ENCODE data around the gene CAMK1D. TPM values are rescaled to one million over a fixed set of nuclear protein-coding genes. Genes with fewer than 3 reads are reported as not detected.

The CAMK1D gene
- total and polyA plus RNA-seq, 2 donors = 11.2 to 14.6 TPM

DNA sequence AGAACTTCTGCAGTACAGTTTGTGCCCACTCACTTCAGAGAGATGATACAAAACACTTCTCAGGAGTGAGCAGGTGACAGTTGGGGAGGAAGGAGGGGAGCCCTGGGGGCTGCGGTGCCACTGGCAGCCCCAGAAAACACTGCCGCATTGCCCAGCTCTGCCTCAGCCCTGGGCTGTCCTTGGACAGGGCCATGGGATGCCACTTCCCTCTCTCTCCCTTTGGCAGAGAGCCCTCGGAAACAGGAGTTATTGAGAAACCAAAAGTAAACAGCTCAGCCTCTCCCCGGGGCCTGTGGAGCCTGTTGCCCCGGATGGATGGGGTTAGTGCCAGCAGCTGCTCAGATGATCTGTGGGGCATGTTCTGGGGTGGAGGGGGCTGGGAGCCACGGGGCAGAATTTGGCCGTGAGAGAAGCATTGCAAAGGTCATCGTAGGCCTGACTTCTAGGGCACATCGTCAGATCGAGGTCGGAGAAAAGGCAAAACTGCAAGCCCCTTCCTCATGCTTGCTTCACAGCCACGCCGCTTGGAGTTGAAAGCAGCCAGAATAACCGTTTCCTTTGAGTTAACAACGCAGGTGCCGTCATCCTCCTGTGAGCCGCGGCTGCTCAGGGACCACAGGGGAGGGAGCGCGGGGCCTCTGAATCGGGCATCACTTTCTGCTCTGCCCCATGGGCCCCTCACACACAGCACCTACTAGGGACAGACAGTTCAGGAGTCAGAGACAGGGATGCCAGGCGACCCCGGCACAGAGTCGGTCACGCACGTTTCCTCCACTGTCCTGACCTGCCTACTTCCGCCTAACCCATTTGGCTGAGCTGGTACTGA is 256.4 kb downstream of the CAMK1D start:
- peak overlapping the region; percentile 95 to 99 for H3K27ac ChIP-seq (ENCODE audit: low read depth in 1 of 2, low read length in 1 of 2)
- peaks cover 0 to 5% of the 10 kb centered on the region in 2 donors for H3K36me3 ChIP-seq (ENCODE audit: control insufficient read depth in 2 of 2, insufficient read depth in 2 of 2, low read length in 1 of 2)
- H3K9me3 ChIP-seq (ENCODE audit: control insufficient read depth in 2 of 2, insufficient read depth in 1 of 2, low read length in 1 of 2) = no peaks in the 10 kb centered on the region
- H3K4me3 ChIP-seq (ENCODE audit: low read length in 2 of 2) = peak overlapping the region; percentile 19 to 39
- DNase-seq (ENCODE audit: low read depth in 6 of 9, low spot score in 9 of 9) = peak; percentile 72 to 94 (median 81)
- peaks cover 70 to 96% of the 10 kb centered on the region in 2 donors for H3K4me1 ChIP-seq (ENCODE audit: control insufficient read depth in 2 of 2, insufficient read depth in 2 of 2, low read length in 2 of 2)
- no peaks in the 10 kb centered on the region for H3K27me3 ChIP-seq (ENCODE audit: control insufficient read depth in 2 of 2, insufficient read depth in 1 of 2, low read length in 1 of 2)
- whole genome bisulfite sequencing = 4% methylated on average over 27 of the region's 27 CpGs

DNA sequence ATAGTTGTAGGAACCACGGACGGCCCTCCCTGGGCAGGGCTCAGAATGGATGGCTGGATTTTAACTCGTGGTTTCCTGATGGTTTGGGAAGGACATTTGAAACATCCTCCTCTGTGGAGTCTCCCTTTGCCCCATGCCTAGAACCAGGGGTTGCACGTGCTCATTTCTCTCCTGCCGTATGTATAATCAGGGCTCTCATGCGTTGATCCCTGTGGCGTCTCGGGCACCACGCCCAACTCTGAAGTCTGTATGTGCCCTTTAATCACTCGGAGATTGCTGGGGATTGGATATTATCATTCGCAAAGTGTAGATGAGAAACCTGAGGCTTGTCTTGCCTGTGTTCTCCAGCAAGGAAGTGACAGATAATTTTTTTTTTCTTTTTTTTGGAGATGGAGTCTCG is 257.1 kb downstream of the CAMK1D start:
- Histone ChIP-seq H3K27ac (ENCODE audit: low read depth in 1 of 2, low read length in 1 of 2) (peak overlapping the region; percentile 95 to 99), H3K4me1 (ENCODE audit: control insufficient read depth in 2 of 2, insufficient read depth in 2 of 2, low read length in 2 of 2) (peaks cover 67 to 96% of the 10 kb centered on the region in 2 donors), H3K36me3 (ENCODE audit: control insufficient read depth in 2 of 2, insufficient read depth in 2 of 2, low read length in 1 of 2) (peaks cover 0 to 5% of the 10 kb centered on the region in 2 donors), H3K9me3 (ENCODE audit: control insufficient read depth in 2 of 2, insufficient read depth in 1 of 2, low read length in 1 of 2) (peaks cover 0 to 5% of the 10 kb centered on the region in 2 donors), H3K4me3 (ENCODE audit: low read length in 2 of 2) (peak overlapping the region in 1 of 2 donors; percentile 19), H3K27me3 (ENCODE audit: control insufficient read depth in 2 of 2, insufficient read depth in 1 of 2, low read length in 1 of 2) (no peaks in the 10 kb centered on the region)
- 31% methylated on average over 12 of the region's 12 CpGs for WGBS
- DNase-seq (ENCODE audit: low read depth in 6 of 9, low spot score in 9 of 9) = no peak

DNA sequence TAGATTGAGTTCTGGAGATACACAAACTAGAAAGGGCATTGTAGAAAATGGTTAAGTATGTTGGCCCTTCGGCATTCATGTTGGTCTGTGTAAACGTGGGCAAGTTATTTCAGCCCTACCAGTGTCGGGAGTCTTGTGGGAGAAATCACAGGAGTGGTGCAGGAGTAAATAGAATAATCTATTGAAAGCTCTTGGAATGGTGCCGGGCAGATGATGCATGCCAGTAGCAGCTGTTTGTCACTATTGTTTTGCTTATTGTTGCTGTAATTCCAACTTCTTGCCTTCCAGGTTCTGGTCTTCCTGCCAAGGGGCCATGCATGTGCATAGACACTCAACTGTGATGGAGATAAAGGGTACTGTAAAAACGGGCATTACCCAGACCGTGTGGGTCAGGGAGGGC is 259.4 kb downstream of the CAMK1D start:
- peak overlapping the region in 1 of 2 donors; percentile 59 for H3K27ac ChIP-seq (ENCODE audit: low read depth in 1 of 2, low read length in 1 of 2)
- 93% methylated on average over 6 of the region's 6 CpGs for WGBS
- H3K27me3 ChIP-seq (ENCODE audit: control insufficient read depth in 2 of 2, insufficient read depth in 1 of 2, low read length in 1 of 2) = no peaks in the 10 kb centered on the region
- no peak for DNase-seq (ENCODE audit: low read depth in 6 of 9, low spot score in 9 of 9)
- H3K4me1 ChIP-seq (ENCODE audit: control insufficient read depth in 2 of 2, insufficient read depth in 2 of 2, low read length in 2 of 2) = peaks cover 51 to 74% of the 10 kb centered on the region in 2 donors
- peaks cover 0 to 5% of the 10 kb centered on the region in 2 donors for H3K36me3 ChIP-seq (ENCODE audit: control insufficient read depth in 2 of 2, insufficient read depth in 2 of 2, low read length in 1 of 2)
- H3K9me3 ChIP-seq (ENCODE audit: control insufficient read depth in 2 of 2, insufficient read depth in 1 of 2, low read length in 1 of 2) = peaks cover 0 to 5% of the 10 kb centered on the region in 2 donors
- H3K4me3 ChIP-seq (ENCODE audit: low read length in 2 of 2) = no peak overlapping the region

DNA sequence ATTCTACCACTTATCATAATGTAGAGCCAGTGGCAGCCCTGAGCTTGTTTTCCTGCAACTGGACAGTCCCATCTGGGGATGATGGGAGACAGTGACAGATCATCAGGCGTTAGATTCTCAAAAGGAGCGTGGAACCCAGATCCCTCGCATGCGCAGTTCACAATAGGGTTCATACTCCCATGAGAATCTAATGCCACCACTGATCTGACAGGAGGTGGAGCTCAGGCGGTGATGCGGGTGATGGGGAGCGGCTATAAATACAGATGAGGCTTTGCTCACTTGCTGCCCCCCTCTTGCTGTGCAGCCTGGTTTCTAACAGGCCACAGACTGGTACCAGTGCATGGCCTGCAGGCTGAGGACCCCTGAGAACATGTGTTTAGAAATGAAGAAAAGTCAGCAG is 260.1 kb downstream of the CAMK1D start:
- 90% methylated on average over 7 of the region's 7 CpGs for WGBS
- no peaks in the 10 kb centered on the region for H3K36me3 ChIP-seq (ENCODE audit: control insufficient read depth in 2 of 2, insufficient read depth in 2 of 2, low read length in 1 of 2)
- no peak for DNase-seq (ENCODE audit: low read depth in 6 of 9, low spot score in 9 of 9)
- H3K9me3 ChIP-seq (ENCODE audit: control insufficient read depth in 2 of 2, insufficient read depth in 1 of 2, low read length in 1 of 2) = peaks cover 0 to 5% of the 10 kb centered on the region in 2 donors
- peak overlapping the region in 1 of 2 donors; percentile 29 for H3K27ac ChIP-seq (ENCODE audit: low read depth in 1 of 2, low read length in 1 of 2)
- H3K27me3 ChIP-seq (ENCODE audit: control insufficient read depth in 2 of 2, insufficient read depth in 1 of 2, low read length in 1 of 2) = no peaks in the 10 kb centered on the region
- no peak overlapping the region for H3K4me3 ChIP-seq (ENCODE audit: low read length in 2 of 2)
- H3K4me1 ChIP-seq (ENCODE audit: control insufficient read depth in 2 of 2, insufficient read depth in 2 of 2, low read length in 2 of 2) = peaks cover 45 to 67% of the 10 kb centered on the region in 2 donors

DNA sequence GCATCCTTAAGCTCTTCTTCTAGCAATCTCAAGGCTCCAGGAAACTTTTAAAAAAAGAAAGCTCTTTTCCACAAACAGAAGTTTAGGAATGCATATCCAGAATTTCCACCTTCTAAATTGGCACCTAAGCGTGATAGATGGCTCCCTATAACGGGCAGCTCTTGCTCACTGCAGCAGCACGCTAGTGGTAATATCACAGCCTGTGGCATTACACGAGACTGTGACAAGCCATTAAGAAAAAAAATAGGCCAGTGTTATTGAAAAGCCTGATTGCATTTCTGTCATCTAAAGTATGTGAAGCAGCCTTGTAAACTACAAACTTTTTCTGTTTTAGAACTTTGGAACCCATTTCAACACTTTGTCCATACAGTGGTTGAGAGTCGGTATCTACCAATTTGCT is 263.8 kb downstream of the CAMK1D start:
- DNase-seq (ENCODE audit: low read depth in 6 of 9, low spot score in 9 of 9) = no peak
- no peak overlapping the region for H3K4me3 ChIP-seq (ENCODE audit: low read length in 2 of 2)
- peaks cover 22 to 36% of the 10 kb centered on the region in 2 donors for H3K4me1 ChIP-seq (ENCODE audit: control insufficient read depth in 2 of 2, insufficient read depth in 2 of 2, low read length in 2 of 2)
- WGBS = 96% methylated on average over 5 of the region's 5 CpGs
- H3K27me3 ChIP-seq (ENCODE audit: control insufficient read depth in 2 of 2, insufficient read depth in 1 of 2, low read length in 1 of 2) = no peaks in the 10 kb centered on the region
- no peaks in the 10 kb centered on the region for H3K36me3 ChIP-seq (ENCODE audit: control insufficient read depth in 2 of 2, insufficient read depth in 2 of 2, low read length in 1 of 2)
- no peak overlapping the region for H3K27ac ChIP-seq (ENCODE audit: low read depth in 1 of 2, low read length in 1 of 2)
- peaks cover 0 to 5% of the 10 kb centered on the region in 2 donors for H3K9me3 ChIP-seq (ENCODE audit: control insufficient read depth in 2 of 2, insufficient read depth in 1 of 2, low read length in 1 of 2)

DNA sequence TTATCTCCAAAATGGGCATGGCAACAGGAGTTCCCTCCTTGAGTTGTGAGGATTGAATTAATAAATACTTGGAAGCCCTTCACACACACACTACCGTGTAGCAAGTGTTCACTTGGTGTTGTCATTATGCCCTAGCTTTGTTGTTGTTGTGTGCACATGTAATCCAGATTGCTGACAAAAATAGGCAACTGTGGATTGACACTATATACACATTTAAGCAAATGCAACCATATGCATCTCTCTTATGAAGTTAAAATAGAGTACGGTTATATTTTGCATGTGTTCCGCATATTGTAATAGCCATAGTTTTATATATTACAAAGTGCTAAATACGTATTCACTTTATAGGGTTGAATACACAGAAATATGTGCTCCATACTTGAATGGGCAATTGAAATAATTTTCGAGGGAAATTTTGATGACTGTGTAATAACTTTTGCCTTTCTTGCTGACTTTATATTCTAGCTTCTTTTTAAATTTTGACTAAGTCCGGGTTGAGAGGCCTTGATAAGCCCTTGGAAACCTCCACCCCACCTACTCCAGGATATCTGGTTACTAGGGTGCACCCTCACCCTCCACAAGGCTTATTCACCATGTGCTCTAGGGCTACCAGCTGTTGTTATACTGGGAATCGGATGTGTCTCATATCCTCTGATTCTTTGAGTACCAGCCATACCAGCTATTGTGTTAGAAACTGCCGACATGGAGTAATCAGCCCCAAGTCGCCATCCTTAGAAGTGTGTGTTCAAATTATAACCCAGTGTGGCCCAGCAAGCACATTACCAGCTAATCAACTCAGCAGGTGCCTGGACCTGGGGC is 265.0 kb downstream of the CAMK1D start:
- H3K27me3 ChIP-seq (ENCODE audit: control insufficient read depth in 2 of 2, insufficient read depth in 1 of 2, low read length in 1 of 2) = no peaks in the 10 kb centered on the region
- WGBS = 92% methylated on average over 9 of the region's 9 CpGs
- peaks cover 0 to 5% of the 10 kb centered on the region in 2 donors for H3K9me3 ChIP-seq (ENCODE audit: control insufficient read depth in 2 of 2, insufficient read depth in 1 of 2, low read length in 1 of 2)
- H3K4me1 ChIP-seq (ENCODE audit: control insufficient read depth in 2 of 2, insufficient read depth in 2 of 2, low read length in 2 of 2) = peaks cover 15 to 23% of the 10 kb centered on the region in 2 donors
- no peak for DNase-seq (ENCODE audit: low read depth in 6 of 9, low spot score in 9 of 9)
- no peaks in the 10 kb centered on the region for H3K36me3 ChIP-seq (ENCODE audit: control insufficient read depth in 2 of 2, insufficient read depth in 2 of 2, low read length in 1 of 2)
- no peak overlapping the region for H3K4me3 ChIP-seq (ENCODE audit: low read length in 2 of 2)
- no peak overlapping the region for H3K27ac ChIP-seq (ENCODE audit: low read depth in 1 of 2, low read length in 1 of 2)

DNA sequence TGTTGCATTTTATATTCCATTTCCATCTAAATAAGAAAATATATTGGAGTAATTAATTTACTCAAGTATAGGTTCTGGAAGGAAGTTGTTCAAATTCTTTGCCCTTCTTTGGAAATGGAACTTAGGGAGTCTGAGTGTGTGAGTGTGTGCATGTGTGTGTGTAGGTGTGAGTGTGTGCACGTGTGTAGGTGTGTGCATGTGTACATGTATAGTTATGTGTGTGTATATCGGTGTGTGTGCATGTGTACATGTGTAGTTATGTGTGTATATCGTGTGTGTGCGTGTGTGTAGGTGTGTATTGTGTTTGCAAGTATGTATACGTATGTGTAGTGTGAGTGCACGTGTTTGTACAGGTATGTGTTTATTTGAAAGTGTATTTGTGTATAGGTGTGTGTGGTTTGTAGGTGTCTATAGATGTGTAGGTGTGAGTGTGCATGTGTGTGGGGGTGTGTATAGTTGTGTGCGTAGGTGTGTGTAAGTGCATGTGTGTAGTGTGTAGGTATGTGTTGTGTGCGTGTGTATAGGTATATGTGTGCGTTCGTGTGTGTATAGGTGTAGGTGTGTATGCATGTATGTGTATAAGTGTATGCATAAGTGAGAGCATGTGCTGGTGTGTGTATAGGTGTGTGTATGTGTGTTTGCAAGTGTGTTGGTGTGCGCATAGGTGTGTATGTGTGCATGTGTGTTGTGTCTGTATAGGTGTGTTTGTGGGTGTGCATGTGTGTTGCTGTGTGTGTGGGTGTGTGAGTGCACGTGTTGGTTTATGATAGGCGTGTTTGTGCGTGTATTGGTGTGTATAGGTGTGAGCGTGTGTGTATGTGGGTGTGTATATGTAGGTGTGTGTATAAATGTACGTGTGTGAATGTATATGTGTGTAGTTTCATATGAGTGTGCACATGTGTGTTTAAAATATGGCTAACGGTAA is 266.2 kb downstream of the CAMK1D start:
- Histone ChIP-seq H3K36me3 (ENCODE audit: control insufficient read depth in 2 of 2, insufficient read depth in 2 of 2, low read length in 1 of 2) (no peaks in the 10 kb centered on the region), H3K27ac (ENCODE audit: low read depth in 1 of 2, low read length in 1 of 2) (no peak overlapping the region), H3K9me3 (ENCODE audit: control insufficient read depth in 2 of 2, insufficient read depth in 1 of 2, low read length in 1 of 2) (peaks cover 0 to 5% of the 10 kb centered on the region in 2 donors), H3K27me3 (ENCODE audit: control insufficient read depth in 2 of 2, insufficient read depth in 1 of 2, low read length in 1 of 2) (no peaks in the 10 kb centered on the region), H3K4me3 (ENCODE audit: low read length in 2 of 2) (no peak overlapping the region), H3K4me1 (ENCODE audit: control insufficient read depth in 2 of 2, insufficient read depth in 2 of 2, low read length in 2 of 2) (peaks cover 4 to 12% of the 10 kb centered on the region in 2 donors)
- WGBS = 98% methylated on average over 17 of the region's 17 CpGs
- DNase-seq (ENCODE audit: low read depth in 6 of 9, low spot score in 9 of 9) = no peak

DNA sequence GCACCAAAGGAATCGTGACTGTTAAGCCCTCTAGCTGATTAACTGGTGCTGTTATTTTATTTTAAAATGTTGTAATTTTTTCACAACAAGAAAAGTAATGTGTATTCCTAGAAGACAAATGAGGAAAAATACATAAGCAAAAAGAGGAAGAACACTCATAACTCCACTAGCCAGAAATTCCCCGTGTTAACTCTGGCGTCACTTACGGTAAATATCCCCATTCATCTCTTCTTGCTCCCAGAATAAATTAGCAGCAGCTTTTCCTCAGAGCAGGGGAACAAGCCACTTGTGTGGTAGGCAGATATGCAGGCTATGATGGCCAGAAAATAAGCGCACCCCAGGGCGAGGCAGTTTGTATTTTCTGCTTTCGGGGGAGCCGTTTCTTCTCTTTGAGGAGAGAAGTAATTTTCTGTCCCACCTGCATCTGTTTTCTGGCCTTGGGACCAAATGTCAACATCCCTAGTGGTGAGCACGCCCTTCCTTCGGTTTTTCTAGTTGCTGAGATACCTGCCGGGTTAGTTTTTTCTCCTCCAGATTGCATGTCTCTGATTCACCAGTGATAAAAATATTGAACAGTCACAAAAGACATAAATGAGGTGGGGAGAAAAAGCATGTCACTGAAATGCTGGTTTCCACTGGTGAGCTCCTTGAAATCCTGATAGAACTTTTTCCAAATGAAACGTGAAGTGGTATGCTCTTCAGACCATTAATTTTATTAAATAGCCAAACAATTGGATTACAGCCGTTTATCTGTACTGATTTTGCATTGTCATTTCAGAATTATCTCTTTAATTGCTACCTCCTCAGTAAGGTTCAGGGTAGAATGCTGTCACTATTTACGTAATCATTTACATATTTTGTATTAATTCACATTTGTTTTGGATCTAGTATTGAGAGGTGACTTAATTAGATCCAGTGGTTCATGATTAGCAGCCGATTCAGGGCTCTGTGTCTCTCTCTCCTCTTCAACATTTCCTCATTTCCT is 268.1 kb downstream of the CAMK1D start:
- Histone ChIP-seq H3K9me3 (ENCODE audit: control insufficient read depth in 2 of 2, insufficient read depth in 1 of 2, low read length in 1 of 2) (no peaks in the 10 kb centered on the region), H3K36me3 (ENCODE audit: control insufficient read depth in 2 of 2, insufficient read depth in 2 of 2, low read length in 1 of 2) (no peaks in the 10 kb centered on the region), H3K4me1 (ENCODE audit: control insufficient read depth in 2 of 2, insufficient read depth in 2 of 2, low read length in 2 of 2) (peaks cover 0 to 7% of the 10 kb centered on the region in 2 donors), H3K4me3 (ENCODE audit: low read length in 2 of 2) (no peak overlapping the region), H3K27me3 (ENCODE audit: control insufficient read depth in 2 of 2, insufficient read depth in 1 of 2, low read length in 1 of 2) (no peaks in the 10 kb centered on the region), H3K27ac (ENCODE audit: low read depth in 1 of 2, low read length in 1 of 2) (no peak overlapping the region)
- WGBS = 77% methylated on average over 15 of the region's 15 CpGs
- DNase-seq (ENCODE audit: low read depth in 6 of 9, low spot score in 9 of 9) = peak in 1 of 9 donors; percentile 30

All from thymus (tissue), 11 donors.